HS-27A (cell line): Measurements from ENCODE around the gene ZFHX2.

Source experiments
- DNase-seq: peaks from one replicate; pipeline ENCODE4 v3.0.0-alpha.2; 2012; ENCODE audit warnings: low read depth, missing footprints

ZFHX2 gene

GRCh38 chr14:23572836-23573235, 21.3 kb upstream of the ZFHX2 start:
- no peak for DNase-seq

DNA sequence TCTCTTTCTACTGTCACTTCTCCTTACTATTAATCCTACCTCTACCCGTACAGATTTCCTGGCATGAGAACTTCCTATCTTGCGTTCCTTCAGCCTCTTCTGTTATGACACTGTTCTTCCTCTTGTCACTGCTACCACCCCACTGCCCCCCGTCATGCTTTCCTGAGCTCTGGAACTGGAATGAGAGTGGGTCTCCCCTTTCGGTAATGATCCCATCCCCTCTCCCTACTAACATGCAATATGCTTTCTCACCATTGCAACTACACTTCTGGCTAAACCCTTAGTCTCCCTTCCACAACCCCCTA, 20.9 kb upstream of the ZFHX2 start:
- no peak for DNase-seq

- DNase-seq = no peak
Measured at GRCh38 chr14:23571701-23572523, 20.3 kb upstream of the ZFHX2 start.

GRCh38 chr14:23570806-23571483, 19.4 kb upstream of the ZFHX2 start:
- DNase-seq = no peak

DNA sequence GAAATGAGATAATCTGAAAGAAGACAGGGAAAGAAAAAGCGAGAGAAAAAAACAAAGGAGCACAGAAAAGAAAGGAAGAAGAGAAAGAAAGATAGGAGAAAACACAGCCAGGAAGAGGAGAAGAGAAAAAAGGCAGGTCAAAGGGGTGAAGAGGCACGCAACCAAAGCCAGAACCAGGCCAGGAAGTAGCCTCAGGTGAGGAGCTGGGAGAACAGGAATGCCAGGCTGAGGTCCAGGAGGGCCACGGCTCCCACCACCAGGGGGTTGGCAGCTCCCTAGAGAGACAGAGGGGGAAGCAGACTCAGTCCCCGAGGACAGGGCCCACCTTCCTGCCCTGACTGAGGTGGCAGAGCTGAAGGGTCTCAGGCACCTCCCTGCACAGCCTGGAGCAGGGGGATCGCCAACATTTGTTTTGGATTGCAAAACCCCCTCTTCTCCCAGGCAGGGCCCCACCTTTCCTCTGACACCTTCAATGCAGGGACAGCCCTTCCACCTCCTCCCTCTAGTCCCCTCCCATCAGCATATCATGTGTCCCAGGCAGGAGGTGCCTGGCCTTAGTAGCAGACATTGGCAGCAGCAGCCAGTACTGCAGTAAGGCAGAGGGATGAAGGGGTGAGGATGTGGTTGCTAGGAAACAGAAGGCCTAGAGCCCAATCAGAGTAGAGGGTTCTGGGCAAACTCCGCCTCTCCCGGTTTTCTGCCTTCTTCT, 18.0 kb upstream of the ZFHX2 start:
- DNase-seq = no peak

GRCh38 chr14:23568600-23569331, 17.2 kb upstream of the ZFHX2 start:
- DNase-seq = no peak

- DNase-seq = no peak
Measured at GRCh38 chr14:23568021-23568599, 16.5 kb upstream of the ZFHX2 start.

DNA sequence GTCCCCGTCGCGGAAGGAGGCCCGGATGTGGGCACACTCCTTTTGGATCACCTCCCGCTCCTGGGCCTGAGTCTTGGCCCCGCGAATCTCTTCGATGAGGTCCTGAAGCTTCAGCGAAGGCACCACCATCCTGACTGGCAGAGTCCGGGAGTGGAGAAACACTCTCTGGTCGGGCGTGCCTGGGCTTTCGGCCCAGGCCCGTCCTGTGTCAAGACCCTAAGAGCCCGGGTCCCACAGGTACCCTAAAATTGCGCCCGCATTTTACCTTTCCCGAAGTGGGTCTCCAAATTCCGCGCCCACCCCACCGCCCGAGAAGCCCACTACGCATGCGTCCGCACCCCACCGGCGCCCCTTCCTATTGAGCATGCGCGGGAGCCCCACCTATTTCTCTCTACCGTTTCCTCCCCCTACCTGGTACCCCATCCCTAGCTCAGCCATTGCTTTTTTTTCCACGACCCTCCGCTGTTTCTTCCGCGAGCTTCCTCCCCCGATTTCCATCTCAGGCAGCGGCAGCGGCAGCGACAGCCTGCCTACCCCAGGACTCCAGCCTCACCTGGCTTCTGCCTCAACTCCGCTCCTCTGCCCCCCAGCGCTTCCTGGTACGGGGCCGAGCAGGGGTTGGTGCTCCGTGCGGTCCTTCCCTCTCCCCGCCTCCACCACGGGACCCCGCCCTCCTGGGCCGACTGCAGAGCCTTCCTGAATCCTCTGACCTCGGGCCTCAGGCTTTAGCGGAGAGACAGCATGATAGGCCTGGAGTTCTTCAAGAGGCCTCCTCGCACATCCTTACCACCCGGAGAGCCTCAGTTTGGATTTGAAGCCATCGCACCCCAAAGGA, 15.8 kb upstream of the ZFHX2 start, which contains the start of gene AP1G2:
AP1G2 (minus strand) TSS at position 606 of the 835 bp plus-strand sequence; CDS start at position 129, 477 bp downstream.
- no peak for DNase-seq

GRCh38 chr14:23566778-23567185, 15.2 kb upstream of the ZFHX2 start:
- DNase-seq = no peak

- DNase-seq = no peak
Measured at GRCh38 chr14:23566112-23566777, 14.7 kb upstream of the ZFHX2 start.

DNA sequence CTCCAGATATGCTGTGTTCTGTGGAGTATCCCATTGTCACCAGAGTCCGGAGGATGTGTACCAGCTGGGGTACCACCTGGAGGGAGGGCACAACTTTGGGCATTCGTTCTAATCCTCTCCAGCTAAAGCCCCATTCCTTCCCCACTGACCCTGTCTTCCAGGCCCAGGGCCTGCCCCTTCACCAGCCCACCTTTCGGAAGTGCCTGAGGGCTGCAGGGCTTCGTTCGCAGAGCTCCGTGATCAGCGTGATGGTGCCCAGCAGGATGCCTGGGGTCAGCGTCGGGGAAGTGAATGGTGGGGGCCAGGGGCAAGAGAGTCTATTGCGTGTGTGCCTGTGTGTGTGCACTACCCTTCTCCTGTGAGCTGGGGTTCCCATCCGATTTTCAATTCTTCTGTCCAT, 14.1 kb upstream of the ZFHX2 start:
- DNase-seq = no peak

- DNase-seq = no peak
Measured at GRCh38 chr14:23564876-23565275, 13.3 kb upstream of the ZFHX2 start.

- no peak for DNase-seq
Measured at GRCh38 chr14:23564181-23564812, 12.7 kb upstream of the ZFHX2 start.

GRCh38 chr14:23563473-23564180, 12.1 kb upstream of the ZFHX2 start:
- DNase-seq = no peak

DNA sequence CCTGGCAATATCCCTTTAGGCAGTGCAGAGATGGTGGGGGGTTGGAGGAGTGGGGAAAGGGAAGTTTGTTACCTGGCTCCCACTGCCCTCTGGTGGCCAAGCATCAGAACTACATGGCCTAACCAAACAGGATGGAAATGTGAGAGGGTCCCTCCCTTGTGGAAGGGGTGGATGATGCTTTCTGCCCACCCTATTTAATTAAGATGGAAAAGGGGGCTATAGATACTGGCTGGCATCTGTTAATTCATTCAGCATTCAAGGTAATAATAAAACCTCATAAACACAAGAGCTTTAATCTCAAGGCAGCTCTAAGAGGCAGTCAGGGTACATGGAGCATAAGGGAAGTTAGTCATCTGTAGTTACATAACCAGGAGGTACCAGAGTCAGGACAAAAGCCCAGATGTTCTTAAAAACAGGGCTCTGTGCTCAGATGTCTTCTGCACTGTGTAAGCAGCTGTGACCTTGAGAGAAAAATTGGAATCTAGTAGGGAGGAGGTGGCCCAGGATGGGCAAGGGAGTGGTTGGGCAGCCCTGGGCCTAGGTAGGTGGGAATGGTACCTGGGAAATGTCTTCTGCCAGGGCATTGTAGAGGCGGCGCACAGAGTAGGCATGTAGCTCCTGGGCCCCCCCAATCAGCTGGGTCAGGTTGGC, 11.4 kb upstream of the ZFHX2 start:
- peak; percentile 20 for DNase-seq

DNA sequence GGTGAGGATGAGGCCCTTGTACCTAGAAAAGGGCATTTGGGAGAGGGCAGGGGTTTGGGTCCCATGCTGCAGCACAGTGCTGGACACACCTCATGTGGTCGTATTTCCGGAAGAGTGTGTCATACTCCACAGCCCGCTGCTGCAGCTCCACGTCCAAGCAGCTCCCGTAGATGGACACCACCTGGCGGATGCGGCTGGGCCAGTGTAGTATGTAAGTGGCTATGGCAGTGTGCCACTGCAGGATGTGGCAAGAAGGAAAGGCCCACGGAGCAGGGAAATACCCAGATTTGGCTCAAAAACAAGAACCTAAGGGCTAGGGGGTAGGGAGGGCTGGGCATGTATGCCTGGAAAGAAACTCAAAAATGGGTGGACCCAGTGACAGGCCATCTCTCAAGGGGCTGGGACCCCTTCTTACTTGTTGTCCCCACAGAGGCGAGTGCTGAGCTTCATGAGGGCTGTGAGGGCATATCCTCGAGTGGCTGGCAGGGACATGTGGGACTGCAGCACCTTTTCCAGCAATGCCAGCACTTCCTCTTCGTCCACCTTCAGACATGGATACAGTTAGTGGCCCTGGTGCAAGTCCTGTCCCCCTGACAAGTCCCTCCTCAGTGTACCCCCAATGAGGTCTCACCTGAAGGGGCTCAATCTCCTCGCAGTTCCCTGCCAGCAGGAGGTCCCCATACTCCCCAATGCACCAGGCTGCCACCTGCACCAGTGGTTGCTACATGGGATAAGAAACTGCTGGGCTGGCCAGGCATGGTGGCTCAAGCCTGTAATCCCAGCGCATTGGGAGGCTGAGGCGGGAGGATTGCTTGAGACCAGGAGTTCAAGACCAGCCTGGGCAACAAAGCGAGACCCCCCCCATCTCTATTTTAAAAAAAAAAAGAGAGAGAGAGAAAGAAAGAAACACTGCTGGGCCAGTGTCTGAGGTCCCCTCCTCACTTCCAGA, 10.6 kb upstream of the ZFHX2 start:
- DNase-seq = no peak

- no peak for DNase-seq
Measured at GRCh38 chr14:23561259-23561658, 9.7 kb upstream of the ZFHX2 start.
